Bronchial epithelial cell (primary cell): ENCODE data around the gene CPAMD8. TPM values are rescaled to one million over a fixed set of nuclear protein-coding genes. Genes with fewer than 3 reads are reported as not detected.
A peak's percentile ranks its signal among the peaks of the same experiment; 100 is the strongest.
"Not testable (repeated sequence)": the region's sequence is repeated elsewhere in the genome, so short reads cannot be mapped to it uniquely, and the experiment has no call there.

Experiments
- DNase-seq: peaks from one replicate; pipeline ENCODE4 v3.0.0-alpha.2; 2010; ENCODE audit warnings: low read depth
- FAIRE-seq: peaks from 2 replicates; lab custom pipeline; 2011; peaks lifted over from hg19 to GRCh38; lab: Jason Lieb, UNC
- H3K27me3 ChIP-seq: 2 replicates; pipeline ENCODE4 v1.5.1; 2011; ENCODE audit warnings: low read length; ENCODE audit not compliant: control insufficient read depth, insufficient read depth
- H3K36me3 ChIP-seq: 2 replicates; pipeline ENCODE4 v1.5.1; 2011; ENCODE audit warnings: low read length; ENCODE audit not compliant: control insufficient read depth, insufficient read depth
- H3K4me3 ChIP-seq: 2 replicates; pipeline ENCODE4 v1.5.1; 2011; ENCODE audit warnings: mild to moderate bottlenecking, low read depth, low read length, control low read depth
- total RNA-seq: library from RNA; depleted of rRNA; stranded (reverse); fragments of >200 nt; gene quantifications from 2 replicates; pipeline ENCODE4 v1.2.1, GENCODE V29; 2014
- TF ChIP-seq, protein P1 (sequence below): IDR thresholded peaks from 2 replicates; pipeline ENCODE4 v1.5.1; 2011; ENCODE audit warnings: mild to moderate bottlenecking, moderate library complexity, low read length, control low read depth, inconsistent platforms; ENCODE audit not compliant: insufficient read depth, severe bottlenecking

The CPAMD8 gene
- total RNA-seq, 1 donor from 2014 or later: 0.53 TPM

DNA sequence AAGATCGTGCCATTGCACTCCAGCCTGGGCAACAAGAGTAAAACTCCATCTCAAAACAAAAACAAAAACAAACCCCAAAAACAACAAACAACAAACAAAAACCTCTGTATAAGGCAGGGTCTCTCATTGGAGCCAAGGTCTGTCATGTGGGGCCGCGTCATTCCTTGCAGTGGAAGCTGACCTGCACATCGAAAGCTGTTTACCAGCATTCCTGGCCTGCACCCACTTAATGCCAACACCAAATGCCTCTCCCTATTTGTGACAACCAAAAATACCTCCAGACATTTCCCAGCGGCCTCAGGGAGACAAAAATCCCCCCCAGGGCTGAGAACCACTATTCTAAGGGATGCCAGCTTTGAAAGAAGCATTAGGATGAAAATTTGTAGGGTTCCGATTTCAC lies 1.2 kb downstream of the CPAMD8 start:
- H3K4me3 ChIP-seq: no peak overlapping the region
- DNase-seq (no peak), FAIRE-seq (no peak)
- TF ChIP-seq, protein P1, sequence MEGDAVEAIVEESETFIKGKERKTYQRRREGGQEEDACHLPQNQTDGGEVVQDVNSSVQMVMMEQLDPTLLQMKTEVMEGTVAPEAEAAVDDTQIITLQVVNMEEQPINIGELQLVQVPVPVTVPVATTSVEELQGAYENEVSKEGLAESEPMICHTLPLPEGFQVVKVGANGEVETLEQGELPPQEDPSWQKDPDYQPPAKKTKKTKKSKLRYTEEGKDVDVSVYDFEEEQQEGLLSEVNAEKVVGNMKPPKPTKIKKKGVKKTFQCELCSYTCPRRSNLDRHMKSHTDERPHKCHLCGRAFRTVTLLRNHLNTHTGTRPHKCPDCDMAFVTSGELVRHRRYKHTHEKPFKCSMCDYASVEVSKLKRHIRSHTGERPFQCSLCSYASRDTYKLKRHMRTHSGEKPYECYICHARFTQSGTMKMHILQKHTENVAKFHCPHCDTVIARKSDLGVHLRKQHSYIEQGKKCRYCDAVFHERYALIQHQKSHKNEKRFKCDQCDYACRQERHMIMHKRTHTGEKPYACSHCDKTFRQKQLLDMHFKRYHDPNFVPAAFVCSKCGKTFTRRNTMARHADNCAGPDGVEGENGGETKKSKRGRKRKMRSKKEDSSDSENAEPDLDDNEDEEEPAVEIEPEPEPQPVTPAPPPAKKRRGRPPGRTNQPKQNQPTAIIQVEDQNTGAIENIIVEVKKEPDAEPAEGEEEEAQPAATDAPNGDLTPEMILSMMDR: no peak
- no peaks in the 10 kb centered on the region for H3K36me3 ChIP-seq
- peaks cover 9% of the 10 kb centered on the region for H3K27me3 ChIP-seq

DNA sequence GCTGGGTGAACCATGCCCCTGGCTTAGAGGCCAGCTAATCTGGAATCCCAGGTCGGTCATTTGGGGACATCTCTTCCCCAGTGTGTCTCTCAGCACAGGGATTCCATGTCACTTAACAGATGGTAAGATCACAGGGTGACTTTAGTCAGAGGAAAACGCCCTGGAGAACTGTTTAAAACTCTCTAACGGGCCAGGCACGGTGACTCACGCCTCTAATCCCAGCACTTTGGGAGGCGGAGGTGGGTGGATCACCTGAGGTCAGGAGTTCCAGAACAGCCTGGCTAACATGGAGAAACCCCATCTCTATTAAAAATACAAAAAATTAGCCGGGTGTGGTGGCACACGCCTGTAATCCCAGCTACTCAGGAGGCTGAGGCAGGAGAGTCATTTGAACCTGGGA lies 1.7 kb downstream of the CPAMD8 start:
- H3K27me3 ChIP-seq, FAIRE-seq, H3K4me3 ChIP-seq, H3K36me3 ChIP-seq: not testable (repeated sequence)
- peak; percentile 10 for DNase-seq

DNA sequence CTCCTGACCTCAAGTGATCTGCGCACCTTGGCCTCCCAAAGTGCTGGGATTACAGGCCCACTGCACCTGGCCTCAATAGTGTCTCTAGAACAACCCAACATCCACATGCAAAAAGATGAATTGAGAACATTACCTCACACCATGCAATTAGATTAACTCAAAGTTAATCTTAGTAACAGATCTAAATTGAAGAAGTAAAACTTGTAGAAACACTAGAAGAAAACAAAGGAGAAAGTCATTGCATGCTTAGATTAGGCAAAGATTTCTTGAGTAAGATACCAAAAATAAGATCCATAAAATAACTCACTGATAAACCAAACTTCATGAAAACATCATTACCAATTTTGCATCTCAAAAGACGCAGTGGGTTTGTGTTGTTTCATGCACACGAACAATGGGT lies 2.8 kb downstream of the CPAMD8 start:
- Histone ChIP-seq H3K27me3 (peaks cover 9% of the 10 kb centered on the region), H3K4me3 (no peak overlapping the region), H3K36me3 (no peaks in the 10 kb centered on the region)
- FAIRE-seq (no peak), DNase-seq (no peak)
- TF ChIP-seq, protein P1: no peak

GRCh38 chr19:17022738-17023137 lies 3.9 kb downstream of the CPAMD8 start:
- Histone ChIP-seq H3K4me3 (no peak overlapping the region), H3K36me3 (no peaks in the 10 kb centered on the region), H3K27me3 (peaks cover 8% of the 10 kb centered on the region)
- DNase-seq (no peak), FAIRE-seq (no peak)
- TF ChIP-seq, protein P1: no peak

DNA sequence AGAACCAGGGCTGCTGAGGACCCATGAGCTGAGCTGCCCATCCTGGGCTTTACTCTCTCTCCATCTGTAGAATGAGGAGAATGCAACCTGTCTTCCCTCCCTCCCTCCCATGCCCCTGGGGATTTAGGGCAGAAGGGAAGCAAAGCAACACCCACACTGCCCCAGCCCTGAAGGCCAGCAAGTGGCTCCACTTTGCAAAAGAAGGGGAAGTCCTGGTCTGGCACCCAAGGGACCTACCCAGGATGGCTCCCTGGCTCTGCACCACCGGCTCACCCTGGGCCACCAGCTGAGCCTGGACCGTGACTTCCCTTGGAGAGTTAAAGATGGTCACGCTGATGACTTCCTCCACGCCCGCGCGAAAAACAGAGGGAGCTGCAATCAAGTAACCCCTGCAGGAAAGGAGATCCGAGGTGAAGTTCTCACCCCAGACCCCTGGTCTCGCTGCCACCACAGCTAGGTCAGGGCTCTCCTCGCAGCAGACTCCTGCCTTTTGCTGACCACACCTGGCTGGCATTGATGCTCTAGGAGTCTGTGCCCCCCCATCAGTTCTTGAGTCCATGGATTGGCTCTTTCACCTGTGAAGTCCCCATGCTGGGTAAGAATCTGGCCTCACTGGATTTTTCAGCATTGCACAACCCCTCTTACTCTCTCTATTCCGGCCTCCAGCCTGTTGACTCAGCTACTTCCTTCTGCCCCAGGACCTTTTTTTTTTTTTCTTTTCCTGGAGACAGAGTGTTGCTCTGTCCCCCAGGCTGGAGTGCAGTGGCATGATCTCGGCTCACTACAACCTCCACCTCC lies 4.6 kb downstream of the CPAMD8 start:
- Histone ChIP-seq H3K27me3 (peaks cover 5% of the 10 kb centered on the region), H3K36me3 (no peaks in the 10 kb centered on the region), H3K4me3 (no peak overlapping the region)
- FAIRE-seq (no peak), DNase-seq (peak; percentile 90)
- TF ChIP-seq, protein P1: no peak

GRCh38 chr19:17021328-17021727 lies 5.3 kb downstream of the CPAMD8 start:
- Histone ChIP-seq H3K27me3 (peaks cover 5% of the 10 kb centered on the region), H3K36me3 (no peaks in the 10 kb centered on the region), H3K4me3 (no peak overlapping the region)
- FAIRE-seq (no peak), DNase-seq (no peak)
- TF ChIP-seq, protein P1: no peak
